ENCODE measurements around the gene KRT74. TPM values are rescaled to one million over a fixed set of nuclear protein-coding genes. Genes with fewer than 3 reads are reported as not detected.

The KRT74 gene
- total RNA-seq, 2 donors from 2014 or later, result 0.05 to 0.45 TPM

DNA sequence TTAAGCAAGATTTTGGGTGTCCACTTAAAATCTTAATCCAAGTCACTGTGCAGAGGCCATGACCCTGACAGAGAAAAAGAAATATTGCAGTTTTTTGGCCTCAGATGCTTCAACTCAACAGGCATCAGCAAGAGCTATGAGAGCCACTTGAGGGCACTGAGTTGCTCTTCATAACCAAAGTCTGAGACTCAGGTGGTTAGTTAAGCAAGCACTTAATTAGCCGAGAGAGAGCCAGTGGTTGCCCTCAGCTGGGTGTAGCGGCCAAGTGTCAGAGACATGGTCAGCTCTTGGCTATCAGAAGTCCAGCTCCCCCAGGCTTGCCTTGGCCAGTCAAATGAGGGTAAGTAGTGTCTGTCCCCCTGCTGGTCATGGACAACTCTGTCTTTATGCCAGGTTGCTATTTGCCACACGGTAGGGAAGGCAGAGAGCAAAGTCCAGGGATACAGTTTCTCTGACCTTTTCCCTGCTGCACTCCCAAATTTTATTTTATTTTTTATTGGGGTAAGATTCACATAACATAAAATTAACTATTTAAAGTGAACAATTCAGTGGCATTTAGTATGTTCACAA lies 11.7 kb downstream of the KRT74 start:
- H3K27ac ChIP-seq, result no peak overlapping the region
- 77% methylated on average over 3 of the region's 3 CpGs for WGBS
- H3K36me3 ChIP-seq, result no peaks in the 10 kb centered on the region
- no peaks in the 10 kb centered on the region for H3K4me1 ChIP-seq (replicated peaks)
- intact Hi-C loops (cut with DNase I), result no loop called here
- TF ChIP-seq POLR2AphosphoS5 (IDR thresholded peaks at IDR 0.05), result no peak
- peak in 1 of 4 experiments; percentile 17 for TF ChIP-seq CTCF (IDR thresholded peaks at IDR 0.05)
- H3K27me3 ChIP-seq (replicated peaks; ENCODE audit: insufficient read depth), result no peaks in the 10 kb centered on the region
- H3K4me3 ChIP-seq, result no peak overlapping the region
- no peak for DNase-seq (ENCODE audit: low spot score)
- H3K9me3 ChIP-seq, result no peaks in the 10 kb centered on the region

GRCh38 chr12:52559979-52560378 lies 13.7 kb downstream of the KRT74 start:
- Histone ChIP-seq H3K27me3 (replicated peaks; ENCODE audit: insufficient read depth) (no peaks in the 10 kb centered on the region), H3K27ac (no peak overlapping the region), H3K4me3 (no peak overlapping the region), H3K4me1 (replicated peaks) (no peaks in the 10 kb centered on the region), H3K36me3 (no peaks in the 10 kb centered on the region), H3K9me3 (no peaks in the 10 kb centered on the region)
- intact Hi-C loops (cut with DNase I), result no loop called here
- no peak for DNase-seq (ENCODE audit: low spot score)
- TF ChIP-seq POLR2A (IDR thresholded peaks at IDR 0.05) (no peak), POLR2AphosphoS5 (IDR thresholded peaks at IDR 0.05) (no peak), CTCF (IDR thresholded peaks at IDR 0.05) (no peak)
- 89% methylated on average over 4 of the region's 4 CpGs for WGBS

DNA sequence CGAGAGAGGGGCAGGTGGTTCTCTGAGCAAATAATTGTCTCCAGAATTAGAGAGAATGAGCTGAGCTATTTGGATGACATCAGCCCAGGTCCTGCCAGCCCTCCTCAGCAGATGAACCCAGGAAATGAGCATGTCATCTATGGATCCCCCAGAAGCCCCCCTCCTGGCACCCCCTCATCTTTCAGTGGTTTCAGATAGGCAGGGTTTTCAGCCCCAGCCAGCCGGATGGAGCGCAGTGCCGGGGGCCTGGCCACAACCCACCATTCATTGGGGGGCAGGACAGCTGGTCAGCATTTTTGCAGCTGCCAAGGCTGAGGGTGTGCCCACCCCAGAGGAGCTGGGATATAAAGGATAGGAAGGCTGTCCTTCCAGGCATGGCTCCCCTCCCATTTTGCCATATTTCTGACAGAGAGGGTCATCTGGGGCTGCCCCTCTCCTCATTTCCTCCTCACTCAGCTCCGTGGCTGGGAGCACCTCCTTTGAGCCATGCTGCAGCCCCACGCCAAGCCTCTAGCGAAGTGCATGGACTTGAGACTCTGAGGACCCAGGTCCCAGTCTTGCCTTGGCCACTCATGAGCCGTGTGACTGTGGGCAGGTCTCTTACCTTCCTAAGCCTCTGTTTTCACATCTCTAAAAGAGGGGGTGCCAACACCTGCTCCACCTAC lies 14.7 kb downstream of the KRT74 start:
- TF ChIP-seq POLR2AphosphoS5 (IDR thresholded peaks at IDR 0.05) (no peak), POLR2A (IDR thresholded peaks at IDR 0.05) (no peak), CTCF (IDR thresholded peaks at IDR 0.05) (no peak)
- no peaks in the 10 kb centered on the region for H3K9me3 ChIP-seq
- 82% methylated on average over 8 of the region's 8 CpGs for WGBS
- H3K4me3 ChIP-seq, result no peak overlapping the region
- DNase-seq (ENCODE audit: low spot score), result no peak
- no peaks in the 10 kb centered on the region for H3K4me1 ChIP-seq (replicated peaks)
- H3K27me3 ChIP-seq (replicated peaks; ENCODE audit: insufficient read depth), result no peaks in the 10 kb centered on the region
- intact Hi-C loops (cut with DNase I), result no loop called here
- no peak overlapping the region for H3K27ac ChIP-seq
- no peaks in the 10 kb centered on the region for H3K36me3 ChIP-seq

- WGBS, result 89% methylated on average over 2 of the region's 2 CpGs
- Histone ChIP-seq H3K4me1 (replicated peaks) (no peaks in the 10 kb centered on the region), H3K9me3 (no peaks in the 10 kb centered on the region), H3K27ac (no peak overlapping the region), H3K36me3 (no peaks in the 10 kb centered on the region), H3K4me3 (no peak overlapping the region), H3K27me3 (replicated peaks; ENCODE audit: insufficient read depth) (no peaks in the 10 kb centered on the region)
- TF ChIP-seq POLR2AphosphoS5 (IDR thresholded peaks at IDR 0.05) (no peak), CTCF (IDR thresholded peaks at IDR 0.05) (no peak), POLR2A (IDR thresholded peaks at IDR 0.05) (no peak)
- intact Hi-C loops (cut with DNase I), result no loop called here
- no peak for DNase-seq (ENCODE audit: low spot score)
Measured at GRCh38 chr12:52557476-52557875, 16.2 kb downstream of the KRT74 start.

GRCh38 chr12:52555577-52555976 lies 18.1 kb downstream of the KRT74 start:
- H3K36me3 ChIP-seq, result no peaks in the 10 kb centered on the region
- no peak overlapping the region for H3K27ac ChIP-seq
- TF ChIP-seq CTCF (IDR thresholded peaks at IDR 0.05), result no peak
- TF ChIP-seq POLR2A (IDR thresholded peaks at IDR 0.05), result no peak
- TF ChIP-seq POLR2AphosphoS5 (IDR thresholded peaks at IDR 0.05), result no peak
- WGBS, result 89% methylated on average over 6 of the region's 6 CpGs
- H3K4me3 ChIP-seq, result no peak overlapping the region
- DNase-seq (ENCODE audit: low spot score), result no peak
- intact Hi-C loops (cut with DNase I), result no loop called here
- H3K9me3 ChIP-seq, result no peaks in the 10 kb centered on the region
- H3K27me3 ChIP-seq (replicated peaks; ENCODE audit: insufficient read depth), result no peaks in the 10 kb centered on the region
- H3K4me1 ChIP-seq (replicated peaks), result no peaks in the 10 kb centered on the region
